IMR-90 (cell line): ENCODE data around the gene RIOK2. TPM values are rescaled to one million over a fixed set of nuclear protein-coding genes. Genes with fewer than 3 reads are reported as not detected.

Experiments used
- ATAC-seq: fragments of 200-7000 bp; cut with Tn5 transposase; 2 replicates; pipeline ENCODE4 v1.9.1; 2020; ENCODE audit warnings: low read depth, mild to moderate bottlenecking, moderate library complexity
- BruUV-seq: library from RNA; stranded (reverse); fragments of 400-500 nt; replicated peaks from 2 replicates; lab custom pipeline; 2021; lab: Mats Ljungman, UMichigan
- CTCF ChIA-PET: fragments of 300-600 bp; formaldehyde crosslinking; extraction: SDS; loops from one replicate; lab custom pipeline; 2021; ENCODE audit warnings: antibody characterized with exemption; lab: Yijun Ruan, JAX
- POLR2A ChIA-PET: fragments of 300-600 bp; sonication (Branson Sonifier 250); formaldehyde crosslinking; loops from one replicate; lab custom pipeline; 2022; ENCODE audit warnings: antibody characterized with exemption; ENCODE audit not compliant: unreplicated experiment; lab: Charles Lee
- DNase-seq: peaks from one replicate; pipeline ENCODE4 v3.0.0; 2013
- H2AFZ ChIP-seq: replicated peaks from 2 replicates; pipeline ENCODE3; 2013; ENCODE audit warnings: low read length, mild to moderate bottlenecking; ENCODE audit not compliant: poor library complexity
- H2AK5ac ChIP-seq: 2 replicates; pipeline ENCODE4 v1.6.1; 2013; ENCODE audit warnings: low read depth, low read length, inconsistent platforms
- H2AK9ac ChIP-seq: replicated peaks from 2 replicates; pipeline ENCODE3; 2013; ENCODE audit warnings: mild to moderate bottlenecking, low read depth, low read length, moderate library complexity; ENCODE audit not compliant: poor library complexity
- H2BK120ac ChIP-seq: 2 replicates; pipeline ENCODE4 v1.6.1; 2013; ENCODE audit warnings: low read depth, low read length, inconsistent platforms
- H2BK15ac ChIP-seq: 3 replicates; pipeline ENCODE4 v1.6.1; 2013; ENCODE audit warnings: low read depth, low read length, inconsistent platforms
- H2BK20ac ChIP-seq: 2 replicates; pipeline ENCODE4 v1.6.1; 2013; ENCODE audit warnings: low read depth, mild to moderate bottlenecking, inconsistent platforms, low read length, moderate library complexity
- H2BK5ac ChIP-seq: 2 replicates; pipeline ENCODE4 v1.6.1; 2013; ENCODE audit warnings: mild to moderate bottlenecking, low read depth, low read length, inconsistent platforms; ENCODE audit not compliant: poor library complexity, severe bottlenecking
- H3K14ac ChIP-seq: replicated peaks from 2 replicates; pipeline ENCODE4 v1.6.1; 2013; ENCODE audit warnings: low read depth, low read length, inconsistent platforms
- H3K18ac ChIP-seq: 2 replicates; pipeline ENCODE4 v1.6.1; 2013; ENCODE audit warnings: low read depth, low read length, control low read depth
- H3K23ac ChIP-seq: 2 replicates; pipeline ENCODE4 v1.6.1; 2013; ENCODE audit warnings: low read depth, low read length, inconsistent platforms
- H3K27ac ChIP-seq: 2 replicates; pipeline ENCODE4 v1.5.1; 2013; ENCODE audit warnings: mild to moderate bottlenecking, control low read depth, low read length; ENCODE audit not compliant: insufficient read depth
- H3K27me3 ChIP-seq: 2 replicates; pipeline ENCODE4 v1.6.1; 2013; ENCODE audit warnings: low read length; ENCODE audit not compliant: control insufficient read depth, insufficient read depth
- H3K36me3 ChIP-seq: 2 replicates; pipeline ENCODE4 v1.6.1; 2013; ENCODE audit warnings: low read length, mixed read lengths; ENCODE audit not compliant: control insufficient read depth, insufficient read depth
- H3K4ac ChIP-seq: 2 replicates; pipeline ENCODE4 v1.6.1; 2013; ENCODE audit warnings: low read depth, low read length, inconsistent platforms
- H3K4me1 ChIP-seq: 2 replicates; pipeline ENCODE4 v1.6.1; 2013; ENCODE audit warnings: low read length, mixed read lengths; ENCODE audit not compliant: control insufficient read depth, insufficient read depth
- H3K4me2 ChIP-seq: 2 replicates; pipeline ENCODE4 v1.6.1; 2013; ENCODE audit warnings: low read depth, mild to moderate bottlenecking, control low read depth, low read length, moderate library complexity
- H3K4me3 ChIP-seq: 2 replicates; pipeline ENCODE4 v1.5.1; 2013; ENCODE audit warnings: low read depth, mild to moderate bottlenecking, control low read depth, low read length, moderate library complexity; ENCODE audit not compliant: insufficient read depth
- H3K56ac ChIP-seq: 2 replicates; pipeline ENCODE4 v1.6.1; 2013; ENCODE audit warnings: low read length, inconsistent platforms; ENCODE audit not compliant: insufficient read depth; ENCODE audit errors: extremely low read depth
- H3K79me1 ChIP-seq, 2 experiments: 2 replicates each; pipeline ENCODE4 v1.6.1; 2013; ENCODE audit warnings: low read length in 2 of 2, inconsistent platforms in 1 of 2, low read depth in 1 of 2
- H3K9ac ChIP-seq: 2 replicates; pipeline ENCODE4 v1.6.1; 2013; ENCODE audit warnings: low read depth, low read length, control low read depth
- H3K9me1 ChIP-seq: 2 replicates; pipeline ENCODE4 v1.6.1; 2013; ENCODE audit warnings: low read length, inconsistent platforms; ENCODE audit not compliant: insufficient read depth
- H3K9me3 ChIP-seq: 2 replicates; pipeline ENCODE4 v1.6.1; 2013; ENCODE audit warnings: low read length; ENCODE audit not compliant: control insufficient read depth, insufficient read depth
- H4K20me1 ChIP-seq: 2 replicates; pipeline ENCODE4 v1.6.1; 2013; ENCODE audit warnings: low read length, inconsistent platforms; ENCODE audit not compliant: insufficient read depth
- H4K5ac ChIP-seq: 2 replicates; pipeline ENCODE4 v1.6.1; 2013; ENCODE audit warnings: mild to moderate bottlenecking, low read depth, low read length, control low read depth
- H4K8ac ChIP-seq, 2 experiments: 2 replicates each; pipeline ENCODE4 v1.6.1; 2013; ENCODE audit warnings: low read depth in 2 of 2, low read length in 2 of 2, control low read depth in 1 of 2, inconsistent platforms in 1 of 2
- H4K91ac ChIP-seq: 2 replicates; pipeline ENCODE4 v1.6.1; 2013; ENCODE audit warnings: low read depth, low read length, inconsistent platforms; ENCODE audit not compliant: insufficient read depth
- POLR2A ChIP-seq: IDR thresholded peaks from 2 replicates; pipeline ENCODE4 v1.6.1; 2012; ENCODE audit warnings: mild to moderate bottlenecking, low read depth, low read length
- RCOR1 ChIP-seq: IDR thresholded peaks from 2 replicates; pipeline ENCODE4 v1.6.1; 2012; ENCODE audit warnings: mild to moderate bottlenecking, low read length, improper control_type of control experiment; ENCODE audit not compliant: insufficient replicate concordance
- USF2 ChIP-seq: fragments of 150-350 bp; IDR thresholded peaks from 2 replicates; pipeline ENCODE4 v1.6.1; 2017; ENCODE audit warnings: mild to moderate bottlenecking, antibody characterized with exemption, low read length, low read depth
- dilution Hi-C: fragments of 300-500 bp; cut with HindIII; formaldehyde crosslinking; loops from one replicate; pipeline ENCODE4 v1.14.3; 2018; ENCODE audit warnings: low sequenced_read_pairs; ENCODE audit not compliant: unreplicated experiment
- in situ Hi-C: fragments of 300-500 bp; cut with MboI; formaldehyde crosslinking; loops from 3 replicates; pipeline ENCODE4 v1.14.3; 2019; ENCODE audit warnings: low sequenced_read_pairs, inconsistent platforms, mixed read lengths
- intact Hi-C: fragments of 100-400 bp; cut with micrococcal nuclease; formaldehyde crosslinking; loops from 2 replicates; pipeline ENCODE4 v1.10.0; 2022
- polyA plus RNA-seq, 3 experiments: library from polyadenylated mRNA; depleted of rRNA; stranded (reverse); fragments of >200 nt; gene quantifications; 2 replicates each; pipeline ENCODE4 v1.2.3, GENCODE V29; 2012; ENCODE audit warnings: low replicate concordance in 1 of 3
- total RNA-seq: library from RNA; depleted of rRNA; stranded (reverse); fragments of >200 nt; gene quantifications from 2 replicates; pipeline ENCODE4 v1.2.3, GENCODE V29; 2012

Gene RIOK2
- total and polyA plus RNA-seq, 2 of the 4 experiments (the other 2 are of a cell fraction): 10.7 to 17.7 TPM

- Histone ChIP-seq H3K18ac (no peak overlapping the region), H3K14ac (no peak overlapping the region), H2BK20ac (no peak overlapping the region), H3K23ac (no peak overlapping the region), H3K56ac (no peak overlapping the region), H3K27me3 (peaks cover 31% of the 10 kb centered on the region), H3K4ac (no peak overlapping the region), H3K4me1 (no peaks in the 10 kb centered on the region), H3K36me3 (no peaks in the 10 kb centered on the region), H2AK5ac (no peak overlapping the region), H3K9me1 (no peaks in the 10 kb centered on the region), H2AFZ (no peak overlapping the region), H2BK5ac (no peak overlapping the region), H2AK9ac (no peak overlapping the region), H3K4me2 (no peak overlapping the region), H3K27ac (no peak overlapping the region), H4K20me1 (no peaks in the 10 kb centered on the region), H4K8ac (no peak overlapping the region), H4K5ac (no peak overlapping the region), H2BK15ac (no peak overlapping the region), H2BK120ac (no peak overlapping the region), H3K4me3 (no peak overlapping the region), H3K9ac (no peak overlapping the region), H3K79me1 (no peaks in the 10 kb centered on the region), H4K91ac (no peak overlapping the region), H3K9me3 (no peaks in the 10 kb centered on the region)
- in situ Hi-C loops (no loop called here), dilution Hi-C loops (no loop called here), intact Hi-C loops (no loop called here)
- TF ChIP-seq USF2 (no peak), POLR2A (no peak), RCOR1 (no peak)
- ATAC-seq (no peak), DNase-seq (no peak)
- BruUV-seq: no TSS peak
- CTCF ChIA-PET: interaction anchor here (1.8 kb wide), 1 partner anchor 9 kb away, joined by 5 read pairs; the partner anchor contains the start of gene LIX1
- POLR2A ChIA-PET: no interaction called here
Measured at GRCh38 chr5:97133101-97133500, 49.9 kb downstream of the RIOK2 start.
